SK-N-SH (cell line): ENCODE measurements around the gene PDYN. TPM values are rescaled to one million over a fixed set of nuclear protein-coding genes. Genes with fewer than 3 reads are reported as not detected.

ENCODE experiments used
- CTCF ChIA-PET: fragments of 300-600, 350-600 bp; formaldehyde crosslinking; extraction: SDS; loops from one replicate; lab custom pipeline; 2021; lab: Yijun Ruan, JAX
- POLR2A ChIA-PET: fragments of 350-600 bp; sonication (Branson Sonifier 250); formaldehyde crosslinking; extraction: SDS; loops from one replicate; lab custom pipeline; 2020; ENCODE audit warnings: antibody characterized with exemption, inconsistent platforms; lab: Yijun Ruan, JAX
- DNase-seq: peaks from one replicate; pipeline ENCODE4 v3.0.0; 2012
- H2AFZ ChIP-seq: fragments of 200-600 bp; sonication (generic); 2 replicates; pipeline ENCODE4 v1.8.1; 2016; ENCODE audit warnings: antibody characterized with exemption, mild to moderate bottlenecking, low read depth
- H3F3A ChIP-seq: fragments of 200-600 bp; sonication (generic); replicated peaks from 2 replicates; pipeline ENCODE3; 2016; ENCODE audit warnings: antibody characterized with exemption, mild to moderate bottlenecking; ENCODE audit not compliant: insufficient read depth
- H3K27ac ChIP-seq, 2 experiments: fragments of 200-500 bp in 1 of 2; fragments of 200-600 bp in 1 of 2; sonication (Bioruptor generic) in 1 of 2; sonication (generic), shearing (Covaris generic) in 1 of 2; 2 replicates each; pipeline versions ENCODE4 v1.5.1 to v1.6.1; 2014 to 2016; ENCODE audit warnings: low read depth in 2 of 2, inconsistent platforms in 1 of 2, low read length in 1 of 2, mild to moderate bottlenecking in 1 of 2, mixed read lengths in 1 of 2
- H3K27me3 ChIP-seq: fragments of 200-600 bp; sonication (generic), shearing (Covaris generic); 2 replicates; pipeline ENCODE4 v1.6.1; 2016; ENCODE audit warnings: mixed run types; ENCODE audit not compliant: insufficient read depth
- H3K36me3 ChIP-seq, 2 experiments: fragments of 200-500 bp in 1 of 2; fragments of 200-600 bp in 1 of 2; sonication (Bioruptor generic) in 1 of 2; sonication (generic) in 1 of 2; replicated peaks in 1 of 2; 2 replicates each; pipeline versions ENCODE3 to v1.5.1; 2014 to 2016; ENCODE audit warnings: low read length in 1 of 2, mild to moderate bottlenecking in 1 of 2; ENCODE audit not compliant: insufficient read depth in 2 of 2, control insufficient read depth in 1 of 2
- H3K4me1 ChIP-seq, 2 experiments: fragments of 200-500 bp in 1 of 2; fragments of 200-600 bp in 1 of 2; sonication (Bioruptor generic) in 1 of 2; sonication (generic), shearing (Covaris generic) in 1 of 2; 2 replicates each; pipeline versions ENCODE4 v1.5.1 to v1.6.1; 2014 to 2016; ENCODE audit warnings: low read depth in 1 of 2, low read length in 1 of 2, mixed run types in 1 of 2; ENCODE audit not compliant: insufficient read depth in 2 of 2, control insufficient read depth in 1 of 2
- H3K4me2 ChIP-seq: fragments of 200-600 bp; sonication (generic), shearing (Covaris generic); 2 replicates; pipeline ENCODE4 v1.6.1; 2017; ENCODE audit warnings: mixed run types
- H3K4me3 ChIP-seq, 2 experiments: fragments of 200-500 bp in 1 of 2; fragments of 200-600 bp in 1 of 2; sonication (Bioruptor generic) in 1 of 2; sonication (generic), shearing (Covaris generic) in 1 of 2; 2 replicates each; pipeline versions ENCODE4 v1.5.1 to v1.8.1; 2014 to 2016; ENCODE audit warnings: low read depth in 2 of 2, inconsistent platforms in 1 of 2, low read length in 1 of 2, mild to moderate bottlenecking in 1 of 2, mixed read lengths in 1 of 2, moderate library complexity in 1 of 2
- H3K79me2 ChIP-seq: fragments of 200-600 bp; sonication (generic); 2 replicates; pipeline ENCODE4 v1.8.1; 2017; ENCODE audit warnings: mild to moderate bottlenecking; ENCODE audit not compliant: insufficient read depth
- H3K9ac ChIP-seq: fragments of 200-600 bp; sonication (generic); 2 replicates; pipeline ENCODE4 v1.6.1; 2017; ENCODE audit warnings: mixed run types
- H3K9me2 ChIP-seq: fragments of 200-600 bp; sonication (generic); 2 replicates; pipeline ENCODE4 v1.6.1; 2017; ENCODE audit warnings: mixed run types
- H3K9me3 ChIP-seq: fragments of 200-600 bp; sonication (generic); 2 replicates; pipeline ENCODE4 v1.6.1; 2017; ENCODE audit warnings: mixed run types, mild to moderate bottlenecking, moderate library complexity
- H4K20me1 ChIP-seq: fragments of 200-600 bp; sonication (generic); 2 replicates; pipeline ENCODE4 v1.6.1; 2017; ENCODE audit warnings: mild to moderate bottlenecking, mixed run types; ENCODE audit not compliant: insufficient read depth
- CHD2 ChIP-seq: fragments of 150-350 bp; IDR thresholded peaks from 2 replicates; pipeline ENCODE4 v1.6.1; 2018; ENCODE audit warnings: low read length; ENCODE audit not compliant: partially characterized antibody
- CTCF ChIP-seq: fragments of 200-600 bp; sonication (generic); IDR thresholded peaks from 2 replicates; pipeline ENCODE4 v1.6.1; 2017; ENCODE audit warnings: antibody characterized with exemption, mild to moderate bottlenecking, moderate library complexity
- FOSL2 ChIP-seq: IDR thresholded peaks from 2 replicates; pipeline ENCODE4 v1.4.0; 2012; ENCODE audit warnings: low read depth, mild to moderate bottlenecking, moderate library complexity, borderline replicate concordance
- FOXJ3 ChIP-seq: sonication (generic); formaldehyde crosslinking; IDR thresholded peaks from 2 replicates; pipeline ENCODE4 v1.5.1; 2020; ENCODE audit warnings: mild to moderate bottlenecking, missing genetic modification reagents
- GATA2 ChIP-seq: sonication (generic); formaldehyde crosslinking; IDR thresholded peaks from 2 replicates; pipeline ENCODE4 v1.5.0; 2020; ENCODE audit warnings: mild to moderate bottlenecking, missing genetic modification reagents
- MEF2A ChIP-seq: IDR thresholded peaks from 2 replicates; pipeline ENCODE4 v1.4.0; 2012; ENCODE audit warnings: low read depth, borderline replicate concordance
- PBX3 ChIP-seq: IDR thresholded peaks from 2 replicates; pipeline ENCODE4; 2012
- RAD21 ChIP-seq: IDR thresholded peaks from 2 replicates; pipeline ENCODE4 v1.6.1; 2012; ENCODE audit warnings: mild to moderate bottlenecking, low read length
- RCOR1 ChIP-seq: fragments of 150-350 bp; IDR thresholded peaks from 2 replicates; pipeline ENCODE4 v1.6.1; 2017; ENCODE audit warnings: antibody characterized with exemption, low read length
- RFX5 ChIP-seq: IDR thresholded peaks from 2 replicates; pipeline ENCODE4 v1.6.1; 2012; ENCODE audit warnings: mild to moderate bottlenecking, improper control_type of control experiment, low read length
- RXRA ChIP-seq: IDR thresholded peaks from 2 replicates; pipeline ENCODE4 v1.4.0; 2012; ENCODE audit warnings: low read depth, mild to moderate bottlenecking, borderline replicate concordance
- SMC3 ChIP-seq: IDR thresholded peaks from 2 replicates; pipeline ENCODE4 v1.6.1; 2012; ENCODE audit warnings: low read depth, low read length, improper control_type of control experiment
- TAF1 ChIP-seq: IDR thresholded peaks from 2 replicates; pipeline ENCODE4 v1.6.1; 2012; ENCODE audit warnings: low read depth, mild to moderate bottlenecking, low read length, moderate library complexity, borderline replicate concordance
- TEAD4 ChIP-seq: IDR thresholded peaks from 2 replicates; pipeline ENCODE4 v1.4.0; 2012; ENCODE audit warnings: mild to moderate bottlenecking, borderline replicate concordance; ENCODE audit not compliant: insufficient read depth
- USF2 ChIP-seq: fragments of 150-350 bp; IDR thresholded peaks from 2 replicates; pipeline ENCODE4 v1.6.1; 2017; ENCODE audit warnings: antibody characterized with exemption, low read length, low read depth, borderline replicate concordance
- ZBTB33 ChIP-seq: IDR thresholded peaks from 2 replicates; pipeline ENCODE4 v1.4.0; 2012; ENCODE audit warnings: low read depth, borderline replicate concordance
- WGBS: methylation state at CpG from one replicate; pipeline ENCODE4 v1.1.6; 2017; ENCODE audit warnings: low lambda C conversion rate; 5-methylcytosine and 5-hydroxymethylcytosine counted together
- polyA plus RNA-seq, 3 experiments: library from polyadenylated mRNA; depleted of rRNA; stranded (reverse); fragments of >200 nt; gene quantifications; 2 replicates each; pipeline ENCODE4 v1.2.3, GENCODE V29; 2012
- TF ChIP-seq, protein P1 (sequence below): IDR thresholded peaks from 2 replicates; pipeline ENCODE4 v1.4.0; 2012; ENCODE audit warnings: low read depth
- TF ChIP-seq, protein P2 (sequence below): IDR thresholded peaks from 2 replicates; pipeline ENCODE4 v1.6.1; 2012; ENCODE audit warnings: mild to moderate bottlenecking, low read depth, low read length, moderate library complexity

The PDYN gene
- polyA plus RNA-seq, 1 of the 3 experiments (the other 2 are of a cell fraction): not detected

DNA sequence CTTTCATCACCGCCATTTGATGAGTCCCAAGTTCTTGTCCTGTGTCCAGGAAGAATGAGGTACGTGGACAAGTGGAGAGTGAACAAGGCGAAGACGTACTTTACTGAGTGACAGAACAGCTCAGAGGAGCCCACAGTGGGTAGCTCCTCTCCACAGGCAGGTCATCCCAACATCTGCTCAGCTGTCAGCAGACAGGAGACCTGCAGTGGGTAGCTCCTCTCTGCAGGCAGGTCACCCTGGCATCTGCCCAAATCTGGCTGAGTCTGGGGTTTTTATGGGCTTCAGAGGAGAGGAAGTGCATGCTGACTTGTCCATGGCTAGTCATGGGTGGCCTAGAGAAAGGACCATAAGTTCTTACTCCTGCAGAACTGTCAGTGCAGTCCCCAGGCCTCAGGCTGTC lies 32.7 kb upstream of the PDYN start:
- WGBS: 16% methylated on average over 4 of the region's 4 CpGs
- no peak for DNase-seq
- no peak overlapping the region for H3K4me3 ChIP-seq
- peaks cover 8% of the 10 kb centered on the region; the same call in 1 of the 2 replicates for H3K27me3 ChIP-seq
- CTCF ChIA-PET: interaction anchor here (0.5 to 5.5 kb wide), 3 partner anchors 19 to 329 kb away, joined by 3 to 37 read pairs (median 7); no protein-coding TSS in a partner anchor
- no peaks in the 10 kb centered on the region for H3F3A ChIP-seq
- H3K27ac ChIP-seq: no peak overlapping the region
- H3K9me3 ChIP-seq: no peaks in the 10 kb centered on the region
- H3K9me2 ChIP-seq: no peaks in the 10 kb centered on the region
- H4K20me1 ChIP-seq: no peaks in the 10 kb centered on the region
- no peaks in the 10 kb centered on the region for H3K79me2 ChIP-seq
- no peaks in the 10 kb centered on the region for H3K4me1 ChIP-seq
- no peak overlapping the region for H3K9ac ChIP-seq
- H3K36me3 ChIP-seq: no peaks in the 10 kb centered on the region
- TF ChIP-seq TEAD4: no peak
- TF ChIP-seq RAD21: no peak
- no peak for TF ChIP-seq TAF1
- TF ChIP-seq FOSL2: no peak
- no peak for TF ChIP-seq CHD2
- TF ChIP-seq CTCF: no peak
- no peak for TF ChIP-seq RCOR1
- no peak for TF ChIP-seq ZBTB33
- TF ChIP-seq MEF2A: no peak
- TF ChIP-seq, protein P1, sequence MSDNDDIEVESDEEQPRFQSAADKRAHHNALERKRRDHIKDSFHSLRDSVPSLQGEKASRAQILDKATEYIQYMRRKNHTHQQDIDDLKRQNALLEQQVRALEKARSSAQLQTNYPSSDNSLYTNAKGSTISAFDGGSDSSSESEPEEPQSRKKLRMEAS: no peak
- TF ChIP-seq FOXJ3 (CRISPR knock-in tag): no peak
- TF ChIP-seq RFX5: no peak
- TF ChIP-seq SMC3: no peak
- TF ChIP-seq, protein P2, sequence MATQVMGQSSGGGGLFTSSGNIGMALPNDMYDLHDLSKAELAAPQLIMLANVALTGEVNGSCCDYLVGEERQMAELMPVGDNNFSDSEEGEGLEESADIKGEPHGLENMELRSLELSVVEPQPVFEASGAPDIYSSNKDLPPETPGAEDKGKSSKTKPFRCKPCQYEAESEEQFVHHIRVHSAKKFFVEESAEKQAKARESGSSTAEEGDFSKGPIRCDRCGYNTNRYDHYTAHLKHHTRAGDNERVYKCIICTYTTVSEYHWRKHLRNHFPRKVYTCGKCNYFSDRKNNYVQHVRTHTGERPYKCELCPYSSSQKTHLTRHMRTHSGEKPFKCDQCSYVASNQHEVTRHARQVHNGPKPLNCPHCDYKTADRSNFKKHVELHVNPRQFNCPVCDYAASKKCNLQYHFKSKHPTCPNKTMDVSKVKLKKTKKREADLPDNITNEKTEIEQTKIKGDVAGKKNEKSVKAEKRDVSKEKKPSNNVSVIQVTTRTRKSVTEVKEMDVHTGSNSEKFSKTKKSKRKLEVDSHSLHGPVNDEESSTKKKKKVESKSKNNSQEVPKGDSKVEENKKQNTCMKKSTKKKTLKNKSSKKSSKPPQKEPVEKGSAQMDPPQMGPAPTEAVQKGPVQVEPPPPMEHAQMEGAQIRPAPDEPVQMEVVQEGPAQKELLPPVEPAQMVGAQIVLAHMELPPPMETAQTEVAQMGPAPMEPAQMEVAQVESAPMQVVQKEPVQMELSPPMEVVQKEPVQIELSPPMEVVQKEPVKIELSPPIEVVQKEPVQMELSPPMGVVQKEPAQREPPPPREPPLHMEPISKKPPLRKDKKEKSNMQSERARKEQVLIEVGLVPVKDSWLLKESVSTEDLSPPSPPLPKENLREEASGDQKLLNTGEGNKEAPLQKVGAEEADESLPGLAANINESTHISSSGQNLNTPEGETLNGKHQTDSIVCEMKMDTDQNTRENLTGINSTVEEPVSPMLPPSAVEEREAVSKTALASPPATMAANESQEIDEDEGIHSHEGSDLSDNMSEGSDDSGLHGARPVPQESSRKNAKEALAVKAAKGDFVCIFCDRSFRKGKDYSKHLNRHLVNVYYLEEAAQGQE: no peak
- no peak for TF ChIP-seq RXRA
- no peak for TF ChIP-seq PBX3
- TF ChIP-seq USF2: no peak
- no peak for TF ChIP-seq GATA2
- H2AFZ ChIP-seq: no peak overlapping the region
- POLR2A ChIA-PET: no interaction called here
- no peak overlapping the region for H3K4me2 ChIP-seq
